ENCODE measurements around the gene MRPL39.

The MRPL39 gene

GRCh38 chr21:25566645-25567044, 40.6 kb downstream of the MRPL39 start:
- no peak for DNase-seq

- DNase-seq: no peak
Observed at GRCh38 chr21:25565272-25566211, 41.7 kb downstream of the MRPL39 start.

DNA sequence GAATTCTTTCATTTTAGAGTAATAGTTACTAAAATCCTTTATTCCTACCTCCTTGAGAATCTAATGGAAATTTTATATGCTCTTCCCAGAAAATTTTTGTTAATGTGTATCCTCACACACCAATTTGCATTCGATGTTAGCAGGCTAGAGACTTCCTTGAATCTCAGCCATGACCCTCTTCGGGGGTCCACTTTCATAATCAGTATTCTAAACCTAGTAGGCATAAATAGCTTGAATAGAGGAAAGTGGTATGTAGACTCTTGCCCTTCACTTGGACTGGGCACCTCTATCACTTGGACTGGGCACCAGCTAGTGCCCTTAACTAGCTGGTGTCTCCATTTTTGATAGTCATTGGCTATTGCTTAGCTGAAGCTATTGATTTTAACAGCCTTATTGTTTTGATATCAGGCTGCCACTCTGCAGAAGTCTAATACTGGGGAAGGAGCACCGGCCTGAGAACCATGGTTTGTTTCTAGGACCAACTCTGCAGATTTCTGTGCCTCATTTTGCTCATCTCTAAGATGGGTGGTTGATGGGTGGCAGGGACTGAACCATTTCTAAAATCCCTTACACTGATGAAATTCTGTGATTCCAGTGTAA, 42.8 kb downstream of the MRPL39 start:
- no peak for DNase-seq

GRCh38 chr21:25563361-25564116, 43.7 kb downstream of the MRPL39 start:
- no peak for DNase-seq

DNA sequence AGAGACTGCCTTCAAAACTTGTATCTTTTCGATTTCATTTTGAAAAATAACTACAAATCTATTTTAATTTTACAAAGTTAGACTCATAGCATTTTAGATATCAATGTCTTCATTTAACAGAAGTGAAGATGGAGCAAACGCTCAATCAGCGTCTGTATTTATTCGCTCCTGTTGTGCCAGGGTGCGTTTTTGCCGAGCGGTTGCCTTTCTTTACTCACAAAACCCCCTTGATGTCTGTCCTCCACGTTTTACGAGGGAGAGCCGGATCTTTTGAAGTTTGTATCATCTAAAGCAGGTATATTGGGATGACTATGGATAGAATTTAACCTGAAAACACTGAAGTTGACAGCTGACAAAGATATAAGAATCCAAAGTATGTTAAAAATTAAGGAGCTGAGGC, 44.6 kb downstream of the MRPL39 start:
- DNase-seq: no peak

DNA sequence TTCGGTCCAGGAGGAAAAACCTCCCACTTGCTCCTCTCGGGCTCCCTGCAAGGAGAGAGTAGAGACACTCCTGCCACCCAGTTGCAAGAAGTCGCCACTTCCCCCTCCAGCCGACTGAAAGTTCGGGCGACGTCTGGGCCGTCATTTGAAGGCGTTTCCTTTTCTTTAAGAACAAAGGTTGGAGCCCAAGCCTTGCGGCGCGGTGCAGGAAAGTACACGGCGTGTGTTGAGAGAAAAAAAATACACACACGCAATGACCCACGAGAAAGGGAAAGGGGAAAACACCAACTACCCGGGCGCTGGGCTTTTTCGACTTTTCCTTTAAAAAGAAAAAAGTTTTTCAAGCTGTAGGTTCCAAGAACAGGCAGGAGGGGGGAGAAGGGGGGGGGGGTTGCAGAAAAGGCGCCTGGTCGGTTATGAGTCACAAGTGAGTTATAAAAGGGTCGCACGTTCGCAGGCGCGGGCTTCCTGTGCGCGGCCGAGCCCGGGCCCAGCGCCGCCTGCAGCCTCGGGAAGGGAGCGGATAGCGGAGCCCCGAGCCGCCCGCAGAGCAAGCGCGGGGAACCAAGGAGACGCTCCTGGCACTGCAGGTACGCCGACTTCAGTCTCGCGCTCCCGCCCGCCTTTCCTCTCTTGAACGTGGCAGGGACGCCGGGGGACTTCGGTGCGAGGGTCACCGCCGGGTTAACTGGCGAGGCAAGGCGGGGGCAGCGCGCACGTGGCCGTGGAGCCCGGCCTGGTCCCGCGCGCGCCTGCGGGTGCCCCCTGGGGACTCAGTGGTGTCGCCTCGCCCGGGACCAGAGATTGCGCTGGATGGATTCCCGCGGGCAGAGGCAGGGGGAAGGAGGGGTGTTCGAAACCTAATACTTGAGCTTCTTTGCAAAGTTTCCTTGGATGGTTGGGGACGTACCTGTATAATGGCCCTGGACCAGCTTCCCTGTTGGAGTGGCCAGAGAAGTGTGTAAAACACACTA, 45.3 kb downstream of the MRPL39 start:
- no peak for DNase-seq

- DNase-seq: no peak
Observed at GRCh38 chr21:25560891-25561290, 46.4 kb downstream of the MRPL39 start.

DNA sequence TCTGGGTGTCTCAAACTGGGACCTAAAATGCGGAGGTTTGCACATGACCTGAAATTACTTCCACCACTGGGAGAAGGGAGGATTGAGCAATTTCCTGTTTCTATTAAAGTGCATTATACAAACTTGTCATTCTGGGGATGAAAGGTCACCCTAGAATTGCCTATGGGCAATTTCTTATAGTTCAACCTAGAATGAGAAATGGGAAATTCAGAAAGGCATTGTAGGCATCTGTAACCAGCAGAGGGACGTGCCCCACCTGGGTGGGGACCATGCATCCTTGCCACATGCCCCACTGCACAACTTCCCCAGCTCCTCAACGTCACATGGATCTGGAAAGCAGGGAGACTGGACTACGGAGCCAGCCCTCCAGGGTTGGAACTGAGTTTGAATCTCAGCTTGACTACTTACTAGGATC, 47.0 kb downstream of the MRPL39 start:
- no peak for DNase-seq

- DNase-seq: no peak
Observed at GRCh38 chr21:25559746-25560145, 47.5 kb downstream of the MRPL39 start.

DNA sequence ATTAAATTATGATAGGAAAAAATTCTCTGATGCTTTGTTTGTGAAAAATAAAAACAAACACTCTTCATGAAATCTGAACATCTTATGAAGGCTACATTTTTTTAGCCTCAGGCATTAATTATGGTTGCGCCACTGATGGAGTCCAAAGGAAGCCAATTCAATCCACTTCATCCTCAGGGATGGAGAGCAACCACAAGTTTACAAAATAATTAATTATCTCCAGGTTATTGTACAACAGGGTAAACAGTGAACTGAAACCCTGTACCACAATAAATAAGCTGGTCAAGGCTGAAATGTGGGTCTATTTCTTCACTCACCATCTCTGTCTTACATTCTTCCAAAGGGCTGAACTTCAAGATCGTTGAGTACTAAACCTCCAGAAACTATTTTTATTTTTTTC, 49.2 kb downstream of the MRPL39 start:
- DNase-seq: no peak

- no peak for DNase-seq
Observed at GRCh38 chr21:25557180-25557579, 50.1 kb downstream of the MRPL39 start.

DNA sequence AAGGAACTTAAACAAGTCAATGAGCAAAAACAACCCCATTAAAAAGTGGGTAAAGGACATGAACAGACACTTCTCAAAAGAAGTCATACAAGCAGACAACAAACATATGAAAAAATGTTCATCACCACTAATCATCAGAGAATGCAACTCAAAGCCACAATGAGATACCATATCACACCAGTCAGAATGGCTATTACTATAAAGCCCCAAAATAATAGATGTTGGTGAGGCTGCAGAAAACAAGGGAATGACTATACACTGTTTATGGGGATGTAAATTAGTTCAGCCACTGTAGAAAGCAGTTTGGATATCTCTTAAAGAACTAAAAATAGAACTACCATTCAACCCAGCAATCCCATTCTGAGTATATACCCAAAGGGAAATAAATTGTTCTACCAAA, 51.2 kb downstream of the MRPL39 start:
- no peak for DNase-seq

GRCh38 chr21:25555492-25555891, 51.8 kb downstream of the MRPL39 start:
- DNase-seq: no peak

DNA sequence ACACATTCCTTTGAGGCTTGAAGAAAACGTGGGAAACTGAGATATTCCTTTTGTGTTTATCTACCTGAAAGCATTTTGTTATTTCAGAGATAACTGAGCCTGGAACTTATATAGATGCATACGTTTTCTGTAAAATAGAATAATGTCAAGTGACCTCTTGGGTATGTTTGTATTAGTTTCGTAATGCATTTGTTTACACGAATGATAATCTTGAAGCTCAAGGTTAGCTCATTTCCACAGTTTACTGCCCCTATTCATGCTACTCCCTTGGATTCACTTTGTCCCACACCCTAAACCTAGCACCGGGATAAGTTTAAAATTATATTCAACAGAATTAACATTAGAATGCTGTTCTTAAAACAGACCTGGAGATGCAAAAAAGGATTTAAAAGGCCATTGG, 54.4 kb downstream of the MRPL39 start:
- no peak for DNase-seq

DNA sequence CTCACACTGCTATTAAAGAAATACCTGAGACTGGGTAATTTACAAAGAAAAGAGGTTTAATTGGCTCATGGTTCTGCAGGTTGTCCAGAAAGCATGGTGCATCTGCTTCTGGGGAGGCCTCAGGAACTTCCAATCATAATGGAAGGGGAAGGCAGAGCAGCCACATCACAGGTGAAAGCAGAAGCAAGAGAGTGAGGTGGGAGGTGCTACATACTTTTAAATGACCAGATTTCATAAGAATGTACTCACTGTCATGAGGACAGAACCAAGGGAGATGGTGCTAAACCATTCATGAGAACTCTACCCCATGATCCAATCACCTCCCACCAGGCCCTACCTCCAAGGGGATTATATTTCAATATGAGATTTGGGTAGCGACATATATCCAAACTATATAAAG, 55.7 kb downstream of the MRPL39 start:
- DNase-seq: no peak

- DNase-seq: no peak
Observed at GRCh38 chr21:25550352-25551120, 56.7 kb downstream of the MRPL39 start.

DNA sequence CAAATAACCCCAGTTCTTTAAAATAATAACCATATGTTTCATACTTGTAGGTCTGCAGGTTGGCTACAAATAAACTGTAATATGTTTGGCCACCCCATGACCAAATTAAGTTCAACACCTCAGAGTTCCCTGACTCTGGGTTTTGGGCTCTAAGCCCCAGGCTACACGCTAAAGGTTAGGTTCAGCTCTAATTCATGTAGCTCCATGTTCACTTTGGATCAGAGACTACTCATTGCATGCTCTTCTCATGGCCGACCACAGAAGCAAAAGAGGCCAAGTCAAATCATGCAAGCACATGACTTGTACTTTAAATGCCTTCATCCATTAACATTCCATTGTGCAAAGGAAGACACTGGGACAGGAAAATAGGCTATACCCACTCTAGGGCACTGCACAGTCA, 66.2 kb downstream of the MRPL39 start:
- DNase-seq: no peak

DNA sequence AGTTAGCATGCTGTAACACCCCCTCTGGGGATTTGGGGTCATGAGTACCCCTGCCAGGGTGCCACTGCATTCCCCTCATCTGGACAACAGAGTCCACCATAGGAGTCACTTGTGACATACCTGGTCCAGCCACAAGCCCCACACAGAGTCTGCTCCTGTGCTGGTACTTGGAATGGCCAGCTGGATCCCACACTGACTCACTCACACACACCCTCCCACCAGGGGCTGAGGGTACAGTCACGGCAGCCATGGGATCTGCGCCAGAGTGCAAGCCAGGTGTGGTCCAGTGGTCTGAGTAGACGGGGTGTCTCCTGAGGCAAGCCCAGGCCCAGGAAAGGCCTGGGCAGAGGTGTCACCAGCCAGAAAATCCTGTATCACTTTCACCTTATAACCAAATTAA, 67.7 kb downstream of the MRPL39 start:
- no peak for DNase-seq

- no peak for DNase-seq
Observed at GRCh38 chr21:25537174-25537573, 70.1 kb downstream of the MRPL39 start.

DNA sequence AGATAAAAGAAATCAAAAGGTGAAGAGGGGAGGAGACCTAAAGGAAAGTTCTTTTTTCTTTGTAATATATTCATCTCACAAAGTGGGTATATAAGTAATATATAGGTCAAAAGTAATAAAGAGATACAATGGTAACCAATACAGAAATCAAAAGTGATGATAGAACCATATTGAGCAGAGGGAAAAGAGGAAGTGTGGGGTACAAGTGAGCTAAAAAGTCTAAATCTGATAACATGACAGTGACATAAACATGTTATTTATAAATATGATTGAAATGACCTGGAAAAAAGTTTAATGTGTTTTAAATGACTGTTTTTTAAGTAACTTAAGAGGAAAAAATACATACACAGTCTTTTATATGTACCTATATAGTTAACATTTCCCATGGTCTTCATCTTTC, 70.5 kb downstream of the MRPL39 start:
- no peak for DNase-seq

DNA sequence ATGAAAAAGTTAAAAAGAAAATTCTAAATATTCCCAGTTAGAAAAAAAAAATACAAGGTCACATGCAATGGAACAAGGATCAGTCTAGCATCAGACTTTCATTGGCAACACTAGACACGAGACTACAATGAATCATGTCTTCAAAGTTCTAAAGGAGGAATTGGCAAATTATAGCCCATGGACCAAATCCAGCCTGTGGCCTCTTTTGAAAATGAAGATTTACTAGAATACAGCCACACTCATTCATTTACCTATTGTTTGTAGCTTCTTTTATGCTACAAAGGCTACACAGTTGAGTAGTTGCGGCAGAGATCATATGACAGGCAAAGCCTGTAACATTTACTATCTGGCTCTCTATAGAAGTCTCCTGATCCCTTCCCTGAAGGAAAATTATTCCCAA, 71.4 kb downstream of the MRPL39 start:
- no peak for DNase-seq

Measured in NCI-H2081 treated with DMSO at 0.1 percent for 48 hours (cell line).